ENCODE data around the gene AUP1.
A peak's percentile ranks its signal among the peaks of the same experiment; 100 is the strongest.

The AUP1 gene

GRCh38 chr2:74536166-74536950 is 6.9 kb upstream of the AUP1 start:
- Histone ChIP-seq H3K4me1 (ENCODE audit: control insufficient read depth, insufficient read depth, low read length, poor library complexity, severe bottlenecking) (peaks cover under 1% of the 10 kb centered on the region), H3K4me3 (ENCODE audit: insufficient read depth, low read depth, low read length, poor library complexity, severe bottlenecking) (no peak overlapping the region), H3K36me3 (ENCODE audit: control insufficient read depth, insufficient read depth, low read length) (no peaks in the 10 kb centered on the region), H3K9me3 (ENCODE audit: control insufficient read depth, low read length) (no peaks in the 10 kb centered on the region), H3K27ac (ENCODE audit: insufficient read depth, low read length, poor library complexity, severe bottlenecking) (no peak overlapping the region), H3K27me3 (replicated peaks; ENCODE audit: control insufficient read depth, insufficient read depth, low read length, poor library complexity, severe bottlenecking) (peaks cover 5% of the 10 kb centered on the region)
- no peak for DNase-seq

GRCh38 chr2:74535440-74535965 is 6.0 kb upstream of the AUP1 start:
- no peaks in the 10 kb centered on the region for H3K36me3 ChIP-seq (ENCODE audit: control insufficient read depth, insufficient read depth, low read length)
- no peaks in the 10 kb centered on the region for H3K9me3 ChIP-seq (ENCODE audit: control insufficient read depth, low read length)
- no peak for DNase-seq
- H3K4me1 ChIP-seq (ENCODE audit: control insufficient read depth, insufficient read depth, low read length, poor library complexity, severe bottlenecking), result peaks cover 9% of the 10 kb centered on the region
- no peak overlapping the region for H3K4me3 ChIP-seq (ENCODE audit: insufficient read depth, low read depth, low read length, poor library complexity, severe bottlenecking)
- peaks cover 5% of the 10 kb centered on the region for H3K27me3 ChIP-seq (replicated peaks; ENCODE audit: control insufficient read depth, insufficient read depth, low read length, poor library complexity, severe bottlenecking)
- no peak overlapping the region for H3K27ac ChIP-seq (ENCODE audit: insufficient read depth, low read length, poor library complexity, severe bottlenecking)

GRCh38 chr2:74534411-74534810 is 4.9 kb upstream of the AUP1 start:
- Histone ChIP-seq H3K4me1 (ENCODE audit: control insufficient read depth, insufficient read depth, low read length, poor library complexity, severe bottlenecking) (peaks cover 11% of the 10 kb centered on the region), H3K9me3 (ENCODE audit: control insufficient read depth, low read length) (no peaks in the 10 kb centered on the region), H3K27ac (ENCODE audit: insufficient read depth, low read length, poor library complexity, severe bottlenecking) (no peak overlapping the region), H3K4me3 (ENCODE audit: insufficient read depth, low read depth, low read length, poor library complexity, severe bottlenecking) (no peak overlapping the region), H3K36me3 (ENCODE audit: control insufficient read depth, insufficient read depth, low read length) (no peaks in the 10 kb centered on the region), H3K27me3 (replicated peaks; ENCODE audit: control insufficient read depth, insufficient read depth, low read length, poor library complexity, severe bottlenecking) (peaks cover 3% of the 10 kb centered on the region)
- no peak for DNase-seq

GRCh38 chr2:74533464-74533863 is 4.0 kb upstream of the AUP1 start:
- Histone ChIP-seq H3K4me3 (ENCODE audit: insufficient read depth, low read depth, low read length, poor library complexity, severe bottlenecking) (no peak overlapping the region), H3K27ac (ENCODE audit: insufficient read depth, low read length, poor library complexity, severe bottlenecking) (no peak overlapping the region), H3K9me3 (ENCODE audit: control insufficient read depth, low read length) (no peaks in the 10 kb centered on the region)

GRCh38 chr2:74532222-74532621 is 2.7 kb upstream of the AUP1 start:
- no peaks in the 10 kb centered on the region for H3K27me3 ChIP-seq (replicated peaks; ENCODE audit: control insufficient read depth, insufficient read depth, low read length, poor library complexity, severe bottlenecking)
- peaks cover 22% of the 10 kb centered on the region for H3K4me1 ChIP-seq (ENCODE audit: control insufficient read depth, insufficient read depth, low read length, poor library complexity, severe bottlenecking)
- DNase-seq, result no peak
- H3K27ac ChIP-seq (ENCODE audit: insufficient read depth, low read length, poor library complexity, severe bottlenecking), result no peak overlapping the region
- no peak overlapping the region for H3K4me3 ChIP-seq (ENCODE audit: insufficient read depth, low read depth, low read length, poor library complexity, severe bottlenecking)
- no peaks in the 10 kb centered on the region for H3K9me3 ChIP-seq (ENCODE audit: control insufficient read depth, low read length)
- H3K36me3 ChIP-seq (ENCODE audit: control insufficient read depth, insufficient read depth, low read length), result peaks cover 10% of the 10 kb centered on the region

More at GRCh38 chr2:74533464-74533863, 4.0 kb upstream of the AUP1 start:
- Histone ChIP-seq H3K27me3 (replicated peaks; ENCODE audit: control insufficient read depth, insufficient read depth, low read length, poor library complexity, severe bottlenecking) (no peaks in the 10 kb centered on the region), H3K36me3 (ENCODE audit: control insufficient read depth, insufficient read depth, low read length) (no peaks in the 10 kb centered on the region), H3K4me1 (ENCODE audit: control insufficient read depth, insufficient read depth, low read length, poor library complexity, severe bottlenecking) (peaks cover 20% of the 10 kb centered on the region)
- no peak for DNase-seq

GRCh38 chr2:74531666-74532065 is 2.2 kb upstream of the AUP1 start:
- no peaks in the 10 kb centered on the region for H3K27me3 ChIP-seq (replicated peaks; ENCODE audit: control insufficient read depth, insufficient read depth, low read length, poor library complexity, severe bottlenecking)
- no peak overlapping the region for H3K4me3 ChIP-seq (ENCODE audit: insufficient read depth, low read depth, low read length, poor library complexity, severe bottlenecking)

GRCh38 chr2:74530239-74531187 is 1.0 kb upstream of the AUP1 start:
- DNase-seq, result peak in 2 of 3 donors; percentile 27 to 44
- Histone ChIP-seq H3K36me3 (ENCODE audit: control insufficient read depth, insufficient read depth, low read length) (peaks cover 21% of the 10 kb centered on the region), H3K27ac (ENCODE audit: insufficient read depth, low read length, poor library complexity, severe bottlenecking) (peak overlapping the region; percentile 90), H3K9me3 (ENCODE audit: control insufficient read depth, low read length) (no peaks in the 10 kb centered on the region), H3K4me1 (ENCODE audit: control insufficient read depth, insufficient read depth, low read length, poor library complexity, severe bottlenecking) (peaks cover 22% of the 10 kb centered on the region), H3K4me3 (ENCODE audit: insufficient read depth, low read depth, low read length, poor library complexity, severe bottlenecking) (peak overlapping the region; percentile 94), H3K27me3 (replicated peaks; ENCODE audit: control insufficient read depth, insufficient read depth, low read length, poor library complexity, severe bottlenecking) (no peaks in the 10 kb centered on the region)

More at GRCh38 chr2:74531666-74532065, 2.2 kb upstream of the AUP1 start:
- no peaks in the 10 kb centered on the region for H3K9me3 ChIP-seq (ENCODE audit: control insufficient read depth, low read length)
- peaks cover 16% of the 10 kb centered on the region for H3K36me3 ChIP-seq (ENCODE audit: control insufficient read depth, insufficient read depth, low read length)
- no peak for DNase-seq
- H3K27ac ChIP-seq (ENCODE audit: insufficient read depth, low read length, poor library complexity, severe bottlenecking), result no peak overlapping the region
- peaks cover 22% of the 10 kb centered on the region for H3K4me1 ChIP-seq (ENCODE audit: control insufficient read depth, insufficient read depth, low read length, poor library complexity, severe bottlenecking)

GRCh38 chr2:74528600-74529356 is 728 bp downstream of the AUP1 start:
- Histone ChIP-seq H3K27ac (ENCODE audit: insufficient read depth, low read length, poor library complexity, severe bottlenecking) (peak overlapping the region; percentile 90), H3K27me3 (replicated peaks; ENCODE audit: control insufficient read depth, insufficient read depth, low read length, poor library complexity, severe bottlenecking) (no peaks in the 10 kb centered on the region), H3K4me3 (ENCODE audit: insufficient read depth, low read depth, low read length, poor library complexity, severe bottlenecking) (peak overlapping the region; percentile 94), H3K4me1 (ENCODE audit: control insufficient read depth, insufficient read depth, low read length, poor library complexity, severe bottlenecking) (peaks cover 22% of the 10 kb centered on the region), H3K9me3 (ENCODE audit: control insufficient read depth, low read length) (no peaks in the 10 kb centered on the region), H3K36me3 (ENCODE audit: control insufficient read depth, insufficient read depth, low read length) (peaks cover 21% of the 10 kb centered on the region)
- DNase-seq, result no peak

- Histone ChIP-seq H3K36me3 (ENCODE audit: control insufficient read depth, insufficient read depth, low read length) (peaks cover 21% of the 10 kb centered on the region), H3K9me3 (ENCODE audit: control insufficient read depth, low read length) (no peaks in the 10 kb centered on the region), H3K4me3 (ENCODE audit: insufficient read depth, low read depth, low read length, poor library complexity, severe bottlenecking) (no peak overlapping the region), H3K27ac (ENCODE audit: insufficient read depth, low read length, poor library complexity, severe bottlenecking) (no peak overlapping the region), H3K27me3 (replicated peaks; ENCODE audit: control insufficient read depth, insufficient read depth, low read length, poor library complexity, severe bottlenecking) (no peaks in the 10 kb centered on the region), H3K4me1 (ENCODE audit: control insufficient read depth, insufficient read depth, low read length, poor library complexity, severe bottlenecking) (peaks cover 22% of the 10 kb centered on the region)
- no peak for DNase-seq
Observed at GRCh38 chr2:74527741-74528140, 1.8 kb downstream of the AUP1 start.
